ENCODE measurements around the gene ABCB9. TPM values are rescaled to one million over a fixed set of nuclear protein-coding genes. Genes with fewer than 3 reads are reported as not detected.

ABCB9 gene
- total and polyA plus RNA-seq, 7 donors: 1.2 to 5.3 (median 3.0) TPM

- no peaks in the 10 kb centered on the region for H3K9me3 ChIP-seq
- WGBS, 2 donors: 88 to 93% methylated on average over 9 of the region's 9 CpGs
- H3K27me3 ChIP-seq: no peaks in the 10 kb centered on the region
- TF ChIP-seq POLR2AphosphoS5 (IDR thresholded peaks at IDR 0.05) (no peak), CTCF (IDR thresholded peaks at IDR 0.05) (no peak), EP300 (IDR thresholded peaks at IDR 0.05) (no peak), POLR2A (IDR thresholded peaks at IDR 0.05) (no peak)
- peaks cover 0 to 71% (median 64%) of the 10 kb centered on the region in 4 donors for H3K4me1 ChIP-seq
- no peak overlapping the region for H3K27ac ChIP-seq
- peaks cover 0 to 18% (median 4%) of the 10 kb centered on the region in 4 donors for H3K36me3 ChIP-seq
- no peak overlapping the region for H3K4me3 ChIP-seq
- intact Hi-C loops (cut with DNase I): no loop called here
- no peak for DNase-seq
These were observed 11.6 kb upstream of the ABCB9 start for GRCh38 chr12:122977655-122978392.

DNA sequence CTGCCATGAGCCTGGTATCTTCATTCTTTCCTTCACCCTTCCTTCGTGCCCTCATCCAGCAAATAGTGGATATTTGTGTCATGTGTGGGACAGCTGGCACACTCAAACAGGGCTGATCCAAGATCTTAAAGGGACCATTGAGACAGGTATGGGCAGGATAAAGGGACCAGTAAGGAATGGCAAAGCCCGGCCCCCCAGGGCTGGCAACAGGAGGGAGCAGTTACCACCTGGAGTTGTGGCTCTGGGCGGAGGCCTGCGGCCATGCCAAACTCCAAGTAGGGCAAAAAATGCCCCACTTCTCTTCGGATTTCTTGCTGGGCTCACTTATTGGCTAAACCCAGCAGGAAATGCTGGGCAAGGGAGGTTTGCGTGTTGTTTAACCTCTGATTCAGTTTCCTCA lies 10.9 kb upstream of the ABCB9 start:
- intact Hi-C loops (cut with DNase I): no loop called here
- H3K27ac ChIP-seq: no peak overlapping the region
- H3K9me3 ChIP-seq: no peaks in the 10 kb centered on the region
- H3K4me1 ChIP-seq: peaks cover 0 to 64% (median 57%) of the 10 kb centered on the region in 4 donors
- peaks cover 0 to 11% (median 2%) of the 10 kb centered on the region in 4 donors for H3K36me3 ChIP-seq
- H3K4me3 ChIP-seq: no peak overlapping the region
- 87 to 95% methylated on average over 6 of the region's 6 CpGs for WGBS, 2 donors
- TF ChIP-seq EP300 (IDR thresholded peaks at IDR 0.05): no peak
- TF ChIP-seq POLR2A (IDR thresholded peaks at IDR 0.05): no peak
- TF ChIP-seq CTCF (IDR thresholded peaks at IDR 0.05): no peak
- no peak for TF ChIP-seq POLR2AphosphoS5 (IDR thresholded peaks at IDR 0.05)
- no peak for DNase-seq
- H3K27me3 ChIP-seq: no peaks in the 10 kb centered on the region

DNA sequence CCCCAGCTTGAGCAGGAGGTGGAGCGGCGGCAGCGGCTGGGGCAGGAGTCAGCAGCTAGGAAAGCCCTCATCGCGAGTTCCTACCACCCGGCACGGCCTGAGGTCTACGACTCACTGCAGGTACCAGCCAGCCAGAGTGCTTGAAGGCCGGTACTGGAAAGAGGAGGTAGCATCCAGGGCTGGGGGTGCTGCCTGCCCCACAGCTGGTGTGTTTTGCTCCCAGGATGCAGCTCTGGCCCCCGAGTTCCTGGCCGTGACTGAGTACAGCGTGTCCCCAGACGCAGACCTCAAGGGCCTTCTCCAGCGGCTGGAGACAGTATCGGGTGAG lies 10.3 kb upstream of the ABCB9 start:
- DNase-seq: no peak
- WGBS, 2 donors: 89 to 93% methylated on average over 15 of the region's 15 CpGs
- intact Hi-C loops (cut with DNase I): no loop called here
- Histone ChIP-seq H3K9me3 (no peaks in the 10 kb centered on the region), H3K4me1 (peaks cover 0 to 59% (median 52%) of the 10 kb centered on the region in 4 donors), H3K4me3 (peak overlapping the region in 1 of 4 donors; percentile 86), H3K36me3 (peaks cover 0 to 7% (median 0%) of the 10 kb centered on the region in 4 donors), H3K27me3 (no peaks in the 10 kb centered on the region), H3K27ac (no peak overlapping the region)
- no peak for TF ChIP-seq POLR2AphosphoS5 (IDR thresholded peaks at IDR 0.05)
- TF ChIP-seq CTCF (IDR thresholded peaks at IDR 0.05): no peak
- no peak for TF ChIP-seq EP300 (IDR thresholded peaks at IDR 0.05)
- TF ChIP-seq POLR2A (IDR thresholded peaks at IDR 0.05): no peak

DNA sequence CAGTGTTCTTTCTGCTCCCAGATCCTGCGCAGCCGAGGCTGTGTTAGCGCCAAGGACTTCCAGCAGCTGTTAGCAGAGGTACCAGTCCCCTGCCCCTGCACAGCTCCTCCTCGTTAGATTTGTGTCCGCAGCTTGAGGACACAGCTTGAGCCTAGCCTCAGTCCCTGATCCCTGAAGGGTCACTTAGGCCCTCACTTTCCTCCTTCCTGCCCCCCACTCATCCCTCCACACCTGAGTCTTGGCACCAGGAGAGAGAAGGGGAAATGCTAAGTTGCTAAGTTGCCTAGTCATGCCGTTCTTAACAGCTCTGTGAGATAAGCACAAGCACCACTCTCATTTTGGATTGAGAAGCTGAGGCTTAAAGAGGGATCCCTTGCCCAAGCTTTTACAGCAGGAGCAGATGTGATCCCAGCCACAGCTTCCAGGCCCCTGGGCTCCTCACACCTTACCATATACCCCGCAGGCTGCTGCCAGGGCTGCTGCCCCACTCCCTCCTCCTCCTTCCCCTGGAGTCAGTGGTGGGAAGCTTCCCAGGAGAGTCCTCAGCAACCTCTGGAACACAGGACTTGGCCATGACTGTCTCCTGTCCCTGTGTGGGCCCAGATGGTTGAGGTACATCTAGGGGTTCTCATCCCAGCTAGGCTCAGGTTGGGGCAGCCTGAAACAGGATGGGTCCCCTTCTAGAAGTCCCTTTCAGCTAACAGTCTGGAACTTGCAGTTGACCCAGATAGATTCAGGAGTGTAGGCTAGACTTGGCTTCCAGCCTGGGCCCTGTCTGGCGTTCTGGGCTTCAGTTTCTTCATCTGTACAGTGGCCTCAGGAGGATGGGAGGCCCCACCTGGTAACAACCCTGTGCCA lies 9.8 kb upstream of the ABCB9 start:
- Histone ChIP-seq H3K27ac (peak overlapping the region; percentile 97 to 99 (median 98)), H3K4me1 (peaks cover 0 to 53% (median 47%) of the 10 kb centered on the region in 4 donors), H3K36me3 (peaks cover 0 to 7% (median 0%) of the 10 kb centered on the region in 4 donors), H3K4me3 (peak overlapping the region; percentile 84 to 96 (median 89)), H3K27me3 (no peaks in the 10 kb centered on the region), H3K9me3 (no peaks in the 10 kb centered on the region)
- intact Hi-C loops (cut with DNase I): loop anchor here (2.0 kb wide), 1 partner anchor 257 kb away; the partner anchor contains the start of genes MPHOSPH9 and MTRFR
- no peak for TF ChIP-seq EP300 (IDR thresholded peaks at IDR 0.05)
- no peak for TF ChIP-seq POLR2A (IDR thresholded peaks at IDR 0.05)
- TF ChIP-seq CTCF (IDR thresholded peaks at IDR 0.05): peak in 1 of 4 experiments; percentile 3
- DNase-seq: no peak
- 7 to 17% methylated on average over 8 of the region's 8 CpGs for WGBS, 2 donors

Measured in sigmoid colon (tissue), 7 donors.